ENCODE data around the gene TMEM184B.

Gene TMEM184B

GRCh38 chr22:38172832-38173640 lies 99.8 kb downstream of the TMEM184B start:
- H3K36me3 Mint-ChIP-seq (ENCODE audit: low read depth) = peaks cover 5% of the 10 kb centered on the region
- H3K4me3 Mint-ChIP-seq = no peak overlapping the region
- H3K9me3 Mint-ChIP-seq = no peaks in the 10 kb centered on the region
- peaks cover 51% of the 10 kb centered on the region for H3K4me1 Mint-ChIP-seq (ENCODE audit: low read depth)
- H3K27ac Mint-ChIP-seq = peak overlapping the region; percentile 89
- no peaks in the 10 kb centered on the region for H3K27me3 Mint-ChIP-seq

GRCh38 chr22:38171927-38172831 lies 100.6 kb downstream of the TMEM184B start:
- Mint-ChIP-seq H3K9me3 (no peaks in the 10 kb centered on the region), H3K4me1 (ENCODE audit: low read depth) (peaks cover 44% of the 10 kb centered on the region), H3K27ac (peak overlapping the region; percentile 89), H3K36me3 (ENCODE audit: low read depth) (peaks cover 9% of the 10 kb centered on the region), H3K4me3 (no peak overlapping the region), H3K27me3 (no peaks in the 10 kb centered on the region)

GRCh38 chr22:38170469-38170868 lies 102.3 kb downstream of the TMEM184B start:
- H3K9me3 Mint-ChIP-seq = no peaks in the 10 kb centered on the region
- peaks cover 9% of the 10 kb centered on the region for H3K36me3 Mint-ChIP-seq (ENCODE audit: low read depth)
- no peaks in the 10 kb centered on the region for H3K27me3 Mint-ChIP-seq
- peaks cover 27% of the 10 kb centered on the region for H3K4me1 Mint-ChIP-seq (ENCODE audit: low read depth)
- H3K27ac Mint-ChIP-seq = no peak overlapping the region
- no peak overlapping the region for H3K4me3 Mint-ChIP-seq

All from stimulated activated naive CD8-positive, alpha-beta T cell treated with anti-CD3 and anti-CD28 coated beads, Interleukin-15, Interleukin-2, amounts not matched to agents 100 ng/mL and 50 ng/mL, for 24 hours (primary cell).